K562 (cell line): ENCODE results near the gene FTO. TPM values are rescaled to one million over a fixed set of nuclear protein-coding genes. Genes with fewer than 3 reads are reported as not detected.

Experiments
- ATAC-seq: fragments of 200-7000 bp; cut with Tn5 transposase; 3 replicates; pipeline ENCODE4 v1.9.1; 2020; ENCODE audit warnings: moderate library complexity
- BruUV-seq: library from RNA; stranded (reverse); fragments of 400-500 nt; replicated peaks from 2 replicates; lab custom pipeline; 2021; lab: Mats Ljungman, UMichigan
- CTCF ChIA-PET: fragments of 300-600 bp; formaldehyde crosslinking; extraction: SDS; loops from one replicate; lab custom pipeline; 2021; ENCODE audit warnings: low intra/inter-chr PET ratio; lab: Yijun Ruan, JAX
- POLR2A ChIA-PET: fragments of 300-600, 350-650 bp; sonication (Branson Sonifier 250); formaldehyde crosslinking; extraction: SDS; loops from one replicate; lab custom pipeline; 2021; ENCODE audit warnings: antibody characterized with exemption, inconsistent platforms; lab: Yijun Ruan, JAX
- DNase-seq, 4 experiments: peaks; one replicate each; pipeline versions ENCODE4 v3.0.0 to v3.0.0-alpha.2; 2011 to 2018; ENCODE audit warnings: low spot score in 3 of 4, mixed read lengths in 3 of 4; ENCODE audit errors: extremely low read depth in 1 of 4
- FAIRE-seq: peaks from 2 replicates; lab custom pipeline; 2011; peaks lifted over from hg19 to GRCh38; lab: Jason Lieb, UNC
- H2AFZ ChIP-seq: 2 replicates; pipeline ENCODE4 v1.6.0; 2011; ENCODE audit warnings: low read depth, low read length, control low read depth, inconsistent platforms
- H3K27ac ChIP-seq: fragments of 200-600 bp; 3 replicates; pipeline ENCODE4 v1.8.0; 2011; ENCODE audit warnings: low read depth, mild to moderate bottlenecking, control low read depth, inconsistent platforms, low read length, moderate library complexity, mixed read lengths; ENCODE audit errors: extremely low read depth
- H3K27me3 ChIP-seq, 2 experiments: fragments of 300-600 bp in 1 of 2; 2 replicates in 1 of 2; 3 replicates in 1 of 2; pipeline versions ENCODE4 v1.6.0 to v1.8.0; 2011; ENCODE audit warnings: inconsistent platforms in 2 of 2, low read length in 2 of 2, mild to moderate bottlenecking in 1 of 2, mixed read lengths in 1 of 2, moderate library complexity in 1 of 2; ENCODE audit not compliant: control insufficient read depth in 2 of 2, insufficient read depth in 2 of 2
- H3K36me3 ChIP-seq: fragments of 300-600 bp; 3 replicates; pipeline ENCODE4 v1.8.0; 2011; ENCODE audit warnings: mild to moderate bottlenecking, low read length, inconsistent platforms; ENCODE audit not compliant: control insufficient read depth, insufficient read depth
- H3K4me1 ChIP-seq, 2 experiments: fragments of 200-600 bp in 1 of 2; replicated peaks in 1 of 2; 2 replicates in 1 of 2; 3 replicates in 1 of 2; pipeline versions ENCODE4 v1.5.1 to v1.8.0; 2011; ENCODE audit warnings: inconsistent platforms in 2 of 2, low read length in 2 of 2, mild to moderate bottlenecking in 1 of 2, mixed read lengths in 1 of 2, moderate library complexity in 1 of 2; ENCODE audit not compliant: control insufficient read depth in 2 of 2, insufficient read depth in 2 of 2
- H3K4me2 ChIP-seq: 2 replicates; pipeline ENCODE4 v1.6.1; 2011; ENCODE audit warnings: low read length, control low read depth, inconsistent platforms, mixed read lengths; ENCODE audit not compliant: insufficient read depth
- H3K4me3 ChIP-seq: fragments of 200-600 bp; sonication (generic), shearing (Covaris generic); 2 replicates; pipeline ENCODE4 v1.5.1; 2016; ENCODE audit warnings: control low read depth, inconsistent platforms
- H3K79me2 ChIP-seq: fragments of 200-600 bp; 3 replicates; pipeline ENCODE4 v1.8.0; 2011; ENCODE audit warnings: low read length, inconsistent platforms; ENCODE audit not compliant: control insufficient read depth, insufficient read depth
- H3K9ac ChIP-seq, 2 experiments: 2 replicates each; pipeline versions ENCODE4 v1.6.0 to v1.6.1; 2011; ENCODE audit warnings: low read depth in 2 of 2, low read length in 2 of 2, control low read depth in 1 of 2, inconsistent platforms in 1 of 2, mild to moderate bottlenecking in 1 of 2, mixed read lengths in 1 of 2; ENCODE audit not compliant: insufficient read depth in 1 of 2
- H3K9me1 ChIP-seq: one replicate; pipeline ENCODE4 v1.6.0; 2011; ENCODE audit warnings: inconsistent platforms, mild to moderate bottlenecking, low read length, moderate library complexity; ENCODE audit not compliant: control insufficient read depth, insufficient read depth
- H3K9me3 ChIP-seq: replicated peaks from 2 replicates; pipeline ENCODE4 v1.5.1; 2011; ENCODE audit warnings: low read depth, low read length, inconsistent platforms; ENCODE audit not compliant: control insufficient read depth, insufficient read depth
- H4K20me1 ChIP-seq: replicated peaks from 2 replicates; pipeline ENCODE4 v1.6.1; 2011; ENCODE audit warnings: low read length, inconsistent platforms, mixed read lengths; ENCODE audit not compliant: control insufficient read depth, insufficient read depth
- BMI1 ChIP-seq: fragments of 150-350 bp; IDR thresholded peaks from 2 replicates; pipeline ENCODE4 v1.6.1; 2014; ENCODE audit warnings: low read length
- CAMTA2 ChIP-seq: fragments of 250-450 bp; sonication (Bioruptor Pico); conservative IDR thresholded peaks from 2 replicates; pipeline ENCODE4 v1.5.1; 2022
- CEBPB ChIP-seq: fragments of 450-650 bp; IDR thresholded peaks from 2 replicates; pipeline ENCODE4 v1.6.1; 2016; ENCODE audit warnings: missing genetic modification characterization, missing compliant biosample characterization
- MYNN ChIP-seq, 2 experiments: sonication (generic); formaldehyde crosslinking in 1 of 2; IDR thresholded peaks; 2 replicates each; pipeline versions ENCODE4 v1.5.0 to v1.6.1; 2016 to 2020; ENCODE audit warnings: antibody characterized with exemption in 1 of 2, missing genetic modification reagents in 1 of 2
- POU5F1 ChIP-seq: fragments of 150-350 bp; IDR thresholded peaks from 2 replicates; pipeline ENCODE4 v1.6.1; 2014; ENCODE audit warnings: borderline replicate concordance, low read length, low read depth, mild to moderate bottlenecking; ENCODE audit not compliant: partially characterized antibody
- RBM14 ChIP-seq: fragments of 200-400 bp; formaldehyde crosslinking; IDR thresholded peaks from 2 replicates; pipeline ENCODE4 v1.6.1; 2018; ENCODE audit warnings: low read depth, mild to moderate bottlenecking, low read length, moderate library complexity, borderline replicate concordance; ENCODE audit not compliant: insufficient read depth
- SMARCA4 ChIP-seq: fragments of 450-650 bp; IDR thresholded peaks from 2 replicates; pipeline ENCODE4 v1.6.1; 2016
- WGBS: fragments of 100-300 bp; shearing (Covaris generic); methylation state at CpG from one replicate; pipeline ENCODE4 v1.1.6; 2016; ENCODE audit warnings: low coverage, mixed read lengths; ENCODE audit not compliant: insufficient coverage; ENCODE audit errors: missing lambda C conversion rate; 5-methylcytosine and 5-hydroxymethylcytosine counted together
- in situ Hi-C: fragments of 300-500 bp; cut with MboI; formaldehyde crosslinking; loops from 4 replicates; pipeline ENCODE4 v1.15.0; 2018; ENCODE audit warnings: inconsistent platforms, mixed read lengths
- intact Hi-C: fragments of 100-400 bp; cut with micrococcal nuclease; formaldehyde crosslinking; loops from 2 replicates; pipeline ENCODE4 v1.14.2; 2022
- polyA plus RNA-seq, 8 experiments: library from polyadenylated mRNA; depleted of rRNA in 4 of 8; stranded (reverse) in 5 of 8; unstranded in 3 of 8; fragments of >200 nt; fragmentation: Nextera tagmentation in 2 of 8; fragmentation: Illumina TruSeq in 1 of 8; extraction: Ambion mirVana in 2 of 8; extraction: Trizol in 1 of 8; gene quantifications; 2 replicates each; pipeline versions ENCODE4 v1.2.1 to v1.2.3, GENCODE V29; 2011 to 2014; ENCODE audit warnings: inconsistent platforms in 1 of 8, missing spikeins in 1 of 8
- total RNA-seq, 7 experiments: library from RNA; depleted of rRNA in 6 of 7; stranded (reverse); fragments of >200 nt in 6 of 7; fragmentation: Illumina TruSeq in 2 of 7; extraction: Trizol in 2 of 7; gene quantifications; 2 replicates each; pipeline versions ENCODE4 v1.2.1 to v1.2.3, GENCODE V29; 2011 to 2021; ENCODE audit warnings: low replicate concordance in 1 of 7
- TF ChIP-seq, protein P1 (sequence below): sonication (generic); formaldehyde crosslinking; IDR thresholded peaks from 2 replicates; pipeline ENCODE4 v1.8.0; 2022; ENCODE audit warnings: mild to moderate bottlenecking, missing genetic modification reagents
- TF ChIP-seq, protein P2 (sequence below): sonication (generic); formaldehyde crosslinking; IDR thresholded peaks from 2 replicates; pipeline ENCODE4 v1.8.0; 2022; ENCODE audit warnings: mild to moderate bottlenecking, missing genetic modification reagents, borderline replicate concordance
- TF ChIP-seq, protein P3 (sequence below): fragments of 450-650 bp; formaldehyde crosslinking; IDR thresholded peaks from 2 replicates; pipeline ENCODE4 v1.4.0; 2020; ENCODE audit warnings: mild to moderate bottlenecking

FTO gene
- total and polyA plus RNA-seq, 9 of the 15 experiments (the other 6 are each of a cell fraction or from before 2014, with no cell fraction given) = 11.3 to 27.7 (median 25.5) TPM

DNA sequence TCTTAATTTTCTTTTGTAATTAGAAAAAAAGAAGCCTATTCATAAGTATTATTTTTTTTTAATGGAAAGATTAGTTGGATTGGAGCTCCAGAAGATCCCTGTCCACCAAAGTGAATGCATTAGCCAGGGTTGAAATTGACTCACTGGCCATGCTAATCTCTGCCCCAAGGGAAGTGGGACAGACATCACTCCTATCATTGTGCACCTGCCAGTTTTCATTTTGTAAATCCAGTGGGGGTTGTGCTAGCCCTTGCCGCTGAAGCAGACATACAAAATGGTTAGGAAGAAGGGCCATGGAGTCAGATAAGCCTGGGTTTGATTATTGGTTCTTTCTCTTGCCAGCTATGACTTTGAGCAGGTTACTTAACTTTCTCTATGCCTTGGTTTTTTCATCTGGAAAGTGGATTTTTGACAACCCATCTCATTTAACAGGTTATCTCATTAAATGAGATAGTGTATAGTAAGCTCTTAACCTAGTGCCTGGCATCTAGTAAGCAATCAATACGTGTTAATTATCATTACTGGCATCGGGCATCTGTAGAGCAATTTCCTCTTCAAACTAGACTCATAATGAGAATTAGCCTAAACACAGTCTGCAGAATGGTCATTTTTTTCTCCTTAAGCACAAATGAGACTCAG is 365.8 kb downstream of the FTO start:
- BruUV-seq = no TSS peak
- WGBS = 2% methylated on average over 3 of the region's 3 CpGs
- FAIRE-seq (no peak), ATAC-seq (no peak), DNase-seq (no peak)
- H3K4me2 ChIP-seq = no peak overlapping the region
- H3K9ac ChIP-seq = no peak overlapping the region
- H3K4me1 ChIP-seq = no peaks in the 10 kb centered on the region
- H3K27ac ChIP-seq = no peak overlapping the region
- no peaks in the 10 kb centered on the region for H3K9me3 ChIP-seq
- H3K27me3 ChIP-seq = peaks cover 0 to 4% of the 10 kb centered on the region in 2 experiments; a peak in 1 of 5 replicates
- H3K9me1 ChIP-seq = no peaks in the 10 kb centered on the region
- TF ChIP-seq, protein P1, sequence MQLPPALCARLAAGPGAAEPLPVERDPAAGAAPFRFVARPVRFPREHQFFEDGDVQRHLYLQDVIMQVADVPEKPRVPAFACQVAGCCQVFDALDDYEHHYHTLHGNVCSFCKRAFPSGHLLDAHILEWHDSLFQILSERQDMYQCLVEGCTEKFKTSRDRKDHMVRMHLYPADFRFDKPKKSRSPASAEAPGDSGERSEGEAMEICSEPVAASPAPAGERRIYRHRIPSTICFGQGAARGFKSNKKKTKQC (CRISPR knock-in tag) = no peak
- H2AFZ ChIP-seq = no peak overlapping the region
- H3K4me3 ChIP-seq = no peak overlapping the region
- no peaks in the 10 kb centered on the region for H3K79me2 ChIP-seq
- no peaks in the 10 kb centered on the region for H3K36me3 ChIP-seq
- intact Hi-C loops (no loop called here), in situ Hi-C loops (no loop called here)
- no peaks in the 10 kb centered on the region for H4K20me1 ChIP-seq
- ChIA-PET CTCF (no interaction called here), POLR2A (interaction anchor here (0.6 kb wide), 1 partner anchor 94 kb away, joined by 3 read pairs; no protein-coding TSS in a partner anchor)

DNA sequence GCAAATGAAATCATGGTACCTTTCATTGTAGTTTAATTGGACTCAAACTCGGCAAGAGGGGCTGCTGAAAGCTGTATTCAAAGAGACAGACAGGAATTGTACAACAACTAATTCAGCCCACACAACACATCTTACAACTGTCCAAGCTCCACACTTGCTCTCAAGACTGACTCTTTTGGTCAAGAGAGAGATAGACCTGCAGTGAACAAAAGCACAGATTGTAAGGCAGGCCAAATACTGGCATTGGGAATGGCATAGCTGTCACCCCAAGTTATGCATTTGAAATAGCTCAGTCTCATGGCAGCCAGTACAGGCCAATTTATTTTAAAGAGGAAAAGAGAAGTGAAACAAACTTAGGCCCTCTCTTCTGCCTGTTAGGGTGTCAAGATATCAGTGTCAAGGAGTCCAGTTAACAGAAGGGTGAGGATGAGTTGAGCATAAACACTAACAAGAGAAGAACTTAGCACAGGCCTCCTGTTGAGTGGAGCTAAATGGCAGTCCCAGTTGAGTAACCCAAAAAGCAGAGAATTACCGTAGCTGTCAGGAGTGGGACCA is 366.9 kb downstream of the FTO start:
- Histone ChIP-seq H2AFZ (no peak overlapping the region), H3K36me3 (no peaks in the 10 kb centered on the region), H3K9me1 (no peaks in the 10 kb centered on the region), H4K20me1 (no peaks in the 10 kb centered on the region), H3K27me3 (peaks cover 0 to 4% of the 10 kb centered on the region in 2 experiments; a peak in 1 of 5 replicates), H3K9me3 (no peaks in the 10 kb centered on the region), H3K4me1 (no peaks in the 10 kb centered on the region), H3K27ac (no peak overlapping the region), H3K4me3 (no peak overlapping the region), H3K79me2 (no peaks in the 10 kb centered on the region), H3K9ac (no peak overlapping the region), H3K4me2 (no peak overlapping the region)
- CTCF ChIA-PET = no interaction called here
- DNase-seq (no peak), FAIRE-seq (no peak), ATAC-seq (no peak)
- TF ChIP-seq POU5F1 (no peak), RBM14 (no peak), BMI1 (no peak), SMARCA4 (no peak), CEBPB (tag) (no peak), CAMTA2 (CRISPR knock-in tag) (no peak), MYNN (IDR thresholded peaks at IDR 0.05) (no peak), MYNN (CRISPR knock-in tag; IDR thresholded peaks at IDR 0.05) (no peak)
- TF ChIP-seq, protein P2, sequence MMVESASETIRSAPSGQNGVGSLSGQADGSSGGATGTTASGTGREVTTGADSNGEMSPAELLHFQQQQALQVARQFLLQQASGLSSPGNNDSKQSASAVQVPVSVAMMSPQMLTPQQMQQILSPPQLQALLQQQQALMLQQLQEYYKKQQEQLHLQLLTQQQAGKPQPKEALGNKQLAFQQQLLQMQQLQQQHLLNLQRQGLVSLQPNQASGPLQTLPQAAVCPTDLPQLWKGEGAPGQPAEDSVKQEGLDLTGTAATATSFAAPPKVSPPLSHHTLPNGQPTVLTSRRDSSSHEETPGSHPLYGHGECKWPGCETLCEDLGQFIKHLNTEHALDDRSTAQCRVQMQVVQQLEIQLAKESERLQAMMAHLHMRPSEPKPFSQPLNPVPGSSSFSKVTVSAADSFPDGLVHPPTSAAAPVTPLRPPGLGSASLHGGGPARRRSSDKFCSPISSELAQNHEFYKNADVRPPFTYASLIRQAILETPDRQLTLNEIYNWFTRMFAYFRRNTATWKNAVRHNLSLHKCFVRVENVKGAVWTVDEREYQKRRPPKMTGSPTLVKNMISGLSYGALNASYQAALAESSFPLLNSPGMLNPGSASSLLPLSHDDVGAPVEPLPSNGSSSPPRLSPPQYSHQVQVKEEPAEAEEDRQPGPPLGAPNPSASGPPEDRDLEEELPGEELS (CRISPR knock-in tag) = no peak
- TF ChIP-seq, protein P3, sequence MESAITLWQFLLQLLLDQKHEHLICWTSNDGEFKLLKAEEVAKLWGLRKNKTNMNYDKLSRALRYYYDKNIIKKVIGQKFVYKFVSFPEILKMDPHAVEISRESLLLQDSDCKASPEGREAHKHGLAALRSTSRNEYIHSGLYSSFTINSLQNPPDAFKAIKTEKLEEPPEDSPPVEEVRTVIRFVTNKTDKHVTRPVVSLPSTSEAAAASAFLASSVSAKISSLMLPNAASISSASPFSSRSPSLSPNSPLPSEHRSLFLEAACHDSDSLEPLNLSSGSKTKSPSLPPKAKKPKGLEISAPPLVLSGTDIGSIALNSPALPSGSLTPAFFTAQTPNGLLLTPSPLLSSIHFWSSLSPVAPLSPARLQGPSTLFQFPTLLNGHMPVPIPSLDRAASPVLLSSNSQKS (CRISPR knock-in tag) = no peak
- in situ Hi-C loops (no loop called here), intact Hi-C loops (no loop called here)
- 9% methylated on average over 2 of the region's 2 CpGs for WGBS
- POLR2A ChIA-PET = no interaction called here
- no TSS peak for BruUV-seq
